Adipocyte (in vitro differentiated cells): ENCODE measurements around the gene PSMD13.

Experiments
- DNase-seq: peaks from one replicate; pipeline ENCODE4 v3.0.0-alpha.2; 2015; ENCODE audit warnings: low read depth
- H3K27me3 ChIP-seq: replicated peaks from 2 replicates; pipeline ENCODE4 v1.7.0; 2013; ENCODE audit warnings: mild to moderate bottlenecking, low read length, moderate library complexity; ENCODE audit not compliant: control insufficient read depth, insufficient read depth
- H3K36me3 ChIP-seq: 2 replicates; pipeline ENCODE4 v1.7.0; 2013; ENCODE audit warnings: low read length, mild to moderate bottlenecking, moderate library complexity; ENCODE audit not compliant: control insufficient read depth, insufficient read depth, severe bottlenecking
- H3K4me1 ChIP-seq: 2 replicates; pipeline ENCODE4 v1.7.0; 2013; ENCODE audit warnings: mild to moderate bottlenecking, low read length, moderate library complexity; ENCODE audit not compliant: control insufficient read depth, insufficient read depth
- H3K4me3 ChIP-seq: 2 replicates; pipeline ENCODE4 v1.7.0; 2013; ENCODE audit warnings: mild to moderate bottlenecking, low read length, moderate library complexity
- H3K9ac ChIP-seq: 2 replicates; pipeline ENCODE4 v1.7.0; 2013; ENCODE audit warnings: mild to moderate bottlenecking, low read length, moderate library complexity
- H3K9me3 ChIP-seq: 2 replicates; pipeline ENCODE4 v1.7.0; 2013; ENCODE audit warnings: mild to moderate bottlenecking, low read length, moderate library complexity; ENCODE audit not compliant: control insufficient read depth

PSMD13 gene

DNA sequence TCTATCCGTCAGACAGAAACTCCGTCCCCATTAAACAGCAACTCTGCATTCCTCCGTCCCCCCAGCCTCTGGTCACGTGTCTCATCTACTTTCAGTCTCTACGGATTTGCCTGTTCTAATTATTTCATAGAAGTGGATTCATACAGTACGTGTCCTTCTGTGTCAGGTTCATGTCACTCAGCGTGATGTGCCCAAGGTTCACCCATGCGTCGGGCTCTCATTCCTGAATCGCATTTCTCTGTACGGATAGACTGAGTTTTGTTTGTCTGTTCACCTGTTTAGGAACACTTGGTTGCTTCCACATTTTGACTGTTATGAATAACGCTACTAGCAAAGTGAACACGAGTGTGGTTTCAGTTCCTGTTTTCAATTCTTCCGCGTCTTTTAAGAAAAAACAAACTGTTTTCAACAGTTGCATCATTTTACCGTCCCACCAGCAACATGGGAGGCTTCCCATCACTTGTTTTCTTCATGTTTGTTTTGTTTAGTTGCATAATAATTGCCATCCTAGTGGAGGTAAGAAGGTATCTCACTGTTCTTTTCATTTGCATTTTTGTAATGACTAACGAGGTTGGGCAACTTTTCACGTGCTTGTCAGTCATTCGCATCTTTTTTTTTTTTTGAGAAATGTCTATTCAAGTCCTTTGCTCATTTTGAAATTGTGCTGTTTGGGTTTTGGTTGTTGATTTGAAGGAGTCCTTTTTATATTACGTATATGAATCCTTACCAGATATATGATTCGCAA lies 32.5 kb downstream of the PSMD13 start:
- Histone ChIP-seq H3K36me3 (no peaks in the 10 kb centered on the region), H3K4me1 (peaks cover 8% of the 10 kb centered on the region), H3K27me3 (peaks cover 37% of the 10 kb centered on the region), H3K9me3 (no peaks in the 10 kb centered on the region), H3K9ac (no peak overlapping the region), H3K4me3 (peak overlapping the region; percentile 43)
- DNase-seq: no peak

DNA sequence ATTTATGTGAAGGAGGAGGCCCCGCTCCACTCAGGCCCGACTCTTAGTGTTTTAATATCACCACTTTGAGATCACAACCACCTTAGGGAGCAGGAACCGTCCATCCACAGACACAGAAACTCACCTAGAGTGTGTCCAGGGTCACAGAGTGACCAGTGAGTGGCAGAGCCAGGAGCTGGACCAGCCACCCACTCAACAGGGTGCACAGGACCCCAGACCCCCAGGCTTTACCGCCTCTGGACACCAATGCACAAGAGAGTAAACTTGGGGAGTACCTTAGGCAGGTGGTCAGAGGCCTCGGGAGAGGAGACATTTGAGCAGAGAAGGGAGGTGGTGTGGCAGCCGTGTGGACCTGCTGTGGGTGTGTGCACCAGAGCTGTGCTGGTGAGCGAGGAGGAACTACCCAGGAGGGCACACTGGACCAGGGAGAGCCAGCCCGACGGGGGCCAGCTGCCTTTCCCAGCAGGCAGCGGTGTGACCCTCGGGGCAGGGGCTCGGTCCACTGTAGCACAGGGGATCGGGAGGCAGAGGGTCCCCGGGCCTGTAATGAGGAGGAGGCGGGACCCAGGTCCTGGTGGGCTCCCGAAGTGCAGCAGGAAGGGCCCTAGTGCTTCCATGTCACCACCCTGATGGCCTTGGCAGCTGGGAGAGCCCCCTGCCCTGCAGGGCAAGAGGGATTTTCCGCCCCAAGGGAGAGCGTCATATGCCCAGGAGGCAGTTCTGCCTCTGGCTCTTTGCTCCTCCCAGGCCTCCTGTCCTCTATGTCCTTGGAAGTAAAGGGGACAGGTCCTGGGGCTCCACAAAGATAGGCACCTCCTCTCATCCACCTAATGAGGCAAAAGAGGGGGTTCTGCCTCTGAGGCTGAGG lies 33.9 kb downstream of the PSMD13 start:
- DNase-seq: no peak

DNA sequence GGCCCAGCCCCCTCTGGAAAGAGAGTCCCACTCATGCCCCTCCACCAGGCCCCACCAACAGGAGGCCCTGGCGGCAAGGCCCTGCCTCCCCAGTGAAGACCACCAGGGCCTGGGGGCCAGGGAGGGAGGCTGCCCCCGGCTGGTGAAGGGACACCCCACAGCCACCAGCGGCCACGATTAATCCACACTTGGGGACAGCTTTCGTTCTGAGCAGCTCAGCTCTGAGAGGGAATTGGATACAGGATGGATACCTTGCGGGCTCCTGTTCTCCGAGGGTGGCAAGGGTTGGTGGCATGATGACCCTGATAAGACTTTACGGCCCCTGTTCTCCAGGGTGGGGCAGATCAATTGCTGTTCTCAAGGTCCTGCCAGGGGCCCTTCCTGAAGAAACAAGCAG lies 34.5 kb downstream of the PSMD13 start:
- Histone ChIP-seq H3K4me3 (no peak overlapping the region), H3K27me3 (peaks cover 45% of the 10 kb centered on the region), H3K36me3 (no peaks in the 10 kb centered on the region), H3K4me1 (peaks cover 8% of the 10 kb centered on the region), H3K9me3 (peaks cover 13% of the 10 kb centered on the region), H3K9ac (no peak overlapping the region)
- no peak for DNase-seq

More for the DNA sequence above, 33.9 kb downstream of the PSMD13 start:
- peaks cover 45% of the 10 kb centered on the region for H3K27me3 ChIP-seq
- peaks cover 8% of the 10 kb centered on the region for H3K4me1 ChIP-seq
- H3K9ac ChIP-seq: no peak overlapping the region
- H3K4me3 ChIP-seq: no peak overlapping the region
- H3K9me3 ChIP-seq: peaks cover 8% of the 10 kb centered on the region
- H3K36me3 ChIP-seq: no peaks in the 10 kb centered on the region

DNA sequence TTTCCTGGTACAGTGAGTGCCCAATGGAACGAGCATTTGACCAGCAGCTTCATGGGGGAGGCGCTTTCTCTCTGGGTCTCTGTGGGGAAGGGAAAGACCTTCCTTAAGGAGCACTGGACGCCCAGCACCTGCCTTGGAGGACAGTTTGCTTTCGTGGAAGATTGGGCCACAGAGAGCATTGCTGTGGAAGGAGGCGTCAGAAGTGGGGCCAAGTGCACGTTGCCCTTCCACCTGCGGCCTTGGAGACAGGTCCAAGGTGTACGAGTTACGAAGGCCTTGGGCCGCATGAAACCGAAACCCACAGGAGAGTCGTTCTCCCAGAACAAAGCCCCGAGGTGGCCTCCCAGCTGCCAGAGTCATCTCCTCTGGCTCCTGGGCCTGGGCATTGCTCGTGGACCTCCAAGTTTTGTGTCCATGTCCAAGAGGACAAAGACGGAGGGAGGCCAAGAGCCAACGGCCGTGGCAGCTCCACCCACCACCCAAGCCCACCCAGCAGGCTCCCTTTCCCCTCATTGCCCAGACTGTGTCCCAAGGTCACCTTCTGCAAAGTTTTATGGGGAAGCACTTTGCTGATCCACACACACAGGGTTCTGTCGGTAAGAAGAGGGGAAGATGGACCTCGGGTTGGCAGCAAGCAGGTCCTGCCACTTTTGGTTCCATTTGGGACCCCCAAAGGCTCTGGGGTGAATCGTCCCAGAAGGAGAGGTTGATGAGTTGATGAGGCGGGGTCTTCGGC lies 35.6 kb downstream of the PSMD13 start:
- H3K9me3 ChIP-seq: peaks cover 16% of the 10 kb centered on the region
- no peak for DNase-seq
- H3K27me3 ChIP-seq: peaks cover 45% of the 10 kb centered on the region
- H3K4me3 ChIP-seq: no peak overlapping the region
- H3K9ac ChIP-seq: no peak overlapping the region
- peaks cover 8% of the 10 kb centered on the region for H3K4me1 ChIP-seq
- H3K36me3 ChIP-seq: no peaks in the 10 kb centered on the region

DNA sequence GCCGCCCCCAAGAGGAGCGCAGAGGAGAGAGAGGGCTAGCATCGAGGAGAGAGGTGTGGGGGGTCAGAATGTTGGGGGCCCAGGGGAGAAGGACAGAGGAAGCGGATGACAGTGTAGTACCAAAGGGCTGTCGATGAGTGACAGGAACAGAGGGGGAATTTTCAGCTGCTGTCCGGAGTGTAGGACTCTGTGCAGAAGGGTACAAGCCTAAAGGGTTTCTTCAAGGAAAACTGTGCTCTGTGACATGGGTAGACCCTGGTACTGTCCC lies 36.1 kb downstream of the PSMD13 start:
- H3K9me3 ChIP-seq: peaks cover 16% of the 10 kb centered on the region
- no peaks in the 10 kb centered on the region for H3K36me3 ChIP-seq
- no peak for DNase-seq
- H3K4me3 ChIP-seq: no peak overlapping the region
- no peak overlapping the region for H3K9ac ChIP-seq
- peaks cover 49% of the 10 kb centered on the region for H3K27me3 ChIP-seq
- H3K4me1 ChIP-seq: peaks cover 8% of the 10 kb centered on the region

DNA sequence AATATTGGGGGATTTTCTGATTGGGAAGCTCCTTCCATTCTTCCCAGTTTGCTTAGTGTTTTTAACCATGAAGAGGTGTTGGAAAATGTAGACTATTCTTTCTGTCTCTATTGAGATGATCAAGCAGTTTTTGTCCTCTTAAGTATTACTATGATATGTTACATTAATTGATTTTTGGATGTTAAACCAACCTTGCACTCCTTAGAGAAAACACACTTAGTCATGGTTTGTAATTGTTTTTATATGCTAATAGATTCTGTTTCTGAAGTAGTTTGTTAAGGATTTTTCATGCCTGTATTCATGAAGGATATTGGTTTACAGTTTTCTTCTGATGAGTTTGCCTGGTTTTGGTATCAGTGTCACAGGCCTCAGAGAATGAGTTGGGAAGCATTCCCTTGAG lies 39.4 kb downstream of the PSMD13 start:
- no peaks in the 10 kb centered on the region for H3K4me1 ChIP-seq
- no peak for DNase-seq
- peaks cover 16% of the 10 kb centered on the region for H3K9me3 ChIP-seq
- H3K36me3 ChIP-seq: no peaks in the 10 kb centered on the region
- no peak overlapping the region for H3K9ac ChIP-seq
- no peak overlapping the region for H3K4me3 ChIP-seq
- H3K27me3 ChIP-seq: peaks cover 52% of the 10 kb centered on the region

DNA sequence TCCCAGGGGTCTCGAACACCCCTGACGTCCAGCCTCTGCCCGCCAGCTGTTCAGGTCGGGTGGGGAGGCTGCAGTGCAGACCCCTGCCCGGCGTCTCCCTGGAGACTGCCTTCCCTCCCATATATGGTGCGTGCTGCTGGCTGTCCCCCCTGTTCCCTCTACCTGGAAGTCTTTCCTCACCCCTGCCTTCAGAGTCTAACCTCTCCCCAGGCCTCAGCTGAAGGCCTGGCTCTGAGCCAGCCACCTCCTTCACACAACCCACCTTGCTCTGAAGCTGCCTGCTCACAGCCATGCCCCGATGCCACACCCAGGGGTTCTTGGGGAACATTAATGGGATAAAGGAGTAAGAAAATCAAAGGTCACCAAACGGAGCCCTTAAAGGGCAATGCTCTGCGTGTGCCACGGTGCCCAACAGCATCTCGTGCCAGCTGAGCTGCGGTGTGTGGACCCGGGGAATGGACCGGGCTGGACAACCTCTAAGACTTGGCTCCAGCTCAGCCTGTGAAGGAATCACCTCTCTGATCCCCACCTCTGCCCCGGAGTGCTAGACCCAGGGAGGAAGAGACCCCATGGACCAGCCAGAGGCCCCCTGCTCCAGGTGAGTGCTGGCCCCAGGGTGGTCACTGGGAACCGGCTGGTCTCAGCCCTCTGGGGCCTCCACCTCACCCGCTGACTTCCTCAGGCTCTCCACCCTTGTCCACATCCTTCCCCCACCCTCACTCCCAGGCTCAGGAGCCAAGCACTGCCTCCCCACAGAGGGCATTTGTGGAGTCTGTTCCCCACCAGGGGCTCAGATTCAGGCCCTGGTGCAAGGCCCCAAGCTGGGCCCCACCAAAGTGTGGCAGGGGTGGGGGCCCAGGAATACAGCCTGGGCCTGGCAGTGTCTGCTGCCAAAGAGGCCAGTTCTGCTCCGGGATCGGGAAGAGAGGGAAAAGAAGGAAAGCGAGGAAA lies 41.5 kb downstream of the PSMD13 start, which contains the start of gene NLRP6:
TSS of gene NLRP6 (plus strand) at position 407 of the 951 bp plus-strand sequence. CDS start at position 570, 163 bp downstream.
- Histone ChIP-seq H3K27me3 (peaks cover 49% of the 10 kb centered on the region), H3K36me3 (no peaks in the 10 kb centered on the region), H3K9ac (no peak within 1 kb of the TSS)

DNA sequence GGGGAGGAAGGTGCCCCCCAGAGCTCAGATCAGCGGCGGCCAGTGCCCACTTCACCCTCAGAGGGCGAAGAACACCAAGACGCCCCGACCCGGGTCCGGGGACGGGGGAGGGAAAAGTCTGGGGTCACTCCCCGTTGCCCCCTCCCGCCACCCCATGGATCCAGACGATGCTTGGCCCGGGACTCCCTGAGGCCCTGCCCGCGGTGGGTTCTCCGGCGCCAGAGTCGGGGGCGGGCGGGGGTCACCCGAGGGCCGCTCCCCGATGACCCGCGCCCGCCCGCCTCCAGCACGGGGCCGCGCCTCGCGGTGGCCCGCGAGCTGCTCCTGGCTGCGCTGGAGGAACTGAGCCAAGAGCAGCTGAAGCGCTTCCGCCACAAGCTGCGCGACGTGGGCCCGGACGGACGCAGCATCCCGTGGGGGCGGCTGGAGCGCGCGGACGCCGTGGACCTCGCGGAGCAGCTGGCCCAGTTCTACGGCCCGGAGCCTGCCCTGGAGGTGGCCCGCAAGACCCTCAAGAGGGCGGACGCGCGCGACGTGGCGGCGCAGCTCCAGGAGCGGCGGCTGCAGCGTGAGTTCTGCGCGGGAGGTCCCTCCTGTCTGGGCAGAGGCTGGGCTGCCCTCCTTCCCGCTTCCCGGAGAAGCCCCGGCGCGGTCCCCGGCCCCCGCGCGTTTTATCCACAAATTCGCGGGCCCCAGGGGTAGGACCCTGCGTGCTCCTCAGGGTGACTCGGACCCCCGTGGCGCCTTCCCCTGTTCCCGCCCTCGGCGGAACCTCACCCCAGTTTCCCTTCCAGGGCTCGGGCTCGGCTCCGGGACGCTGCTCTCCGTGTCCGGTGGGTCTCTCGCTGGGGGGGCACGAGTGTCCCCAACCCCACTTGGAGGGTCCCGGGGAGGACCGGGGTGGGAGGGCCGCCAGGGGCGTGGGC lies 42.5 kb downstream of the PSMD13 start:
- Histone ChIP-seq H3K9ac (no peak overlapping the region), H3K36me3 (no peaks in the 10 kb centered on the region), H3K9me3 (peaks cover 16% of the 10 kb centered on the region), H3K4me1 (no peaks in the 10 kb centered on the region), H3K4me3 (no peak overlapping the region), H3K27me3 (peaks cover 52% of the 10 kb centered on the region)
- DNase-seq: no peak

More for the DNA sequence above, 41.5 kb downstream of the PSMD13 start, which contains the start of gene NLRP6:
- H3K4me1 ChIP-seq: no peaks in the 10 kb centered on the region
- DNase-seq: no peak
- H3K4me3 ChIP-seq: no peak within 1 kb of the TSS
- H3K9me3 ChIP-seq: peaks cover 16% of the 10 kb centered on the region

DNA sequence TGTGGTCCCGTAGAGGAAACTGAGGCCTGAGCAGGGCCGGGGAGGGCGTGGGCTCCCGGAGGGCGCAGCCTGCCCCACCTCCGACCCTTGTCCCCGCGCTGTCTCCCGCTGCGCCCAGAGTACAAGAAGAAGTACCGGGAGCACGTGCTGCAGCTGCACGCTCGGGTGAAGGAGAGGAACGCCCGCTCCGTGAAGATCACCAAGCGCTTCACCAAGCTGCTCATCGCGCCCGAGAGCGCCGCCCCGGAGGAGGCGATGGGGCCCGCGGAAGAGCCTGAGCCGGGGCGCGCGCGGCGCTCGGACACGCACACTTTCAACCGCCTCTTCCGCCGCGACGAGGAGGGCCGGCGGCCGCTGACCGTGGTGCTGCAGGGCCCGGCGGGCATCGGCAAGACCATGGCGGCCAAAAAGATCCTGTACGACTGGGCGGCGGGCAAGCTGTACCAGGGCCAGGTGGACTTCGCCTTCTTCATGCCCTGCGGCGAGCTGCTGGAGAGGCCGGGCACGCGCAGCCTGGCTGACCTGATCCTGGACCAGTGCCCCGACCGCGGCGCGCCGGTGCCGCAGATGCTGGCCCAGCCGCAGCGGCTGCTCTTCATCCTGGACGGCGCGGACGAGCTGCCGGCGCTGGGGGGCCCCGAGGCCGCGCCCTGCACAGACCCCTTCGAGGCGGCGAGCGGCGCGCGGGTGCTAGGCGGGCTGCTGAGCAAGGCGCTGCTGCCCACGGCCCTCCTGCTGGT lies 43.4 kb downstream of the PSMD13 start:
- no peaks in the 10 kb centered on the region for H3K36me3 ChIP-seq
- peak; percentile 51 for DNase-seq
- no peak overlapping the region for H3K4me3 ChIP-seq
- peaks cover 46% of the 10 kb centered on the region for H3K27me3 ChIP-seq
- peaks cover 10% of the 10 kb centered on the region for H3K9me3 ChIP-seq
- no peaks in the 10 kb centered on the region for H3K4me1 ChIP-seq
- H3K9ac ChIP-seq: no peak overlapping the region
